ENCODE measurements around the gene WDR7.

Gene WDR7

GRCh38 chr18:56889621-56890020 is 238.5 kb downstream of the WDR7 start:
- no peak for DNase-seq (ENCODE audit: low read depth in 3 of 3)

DNA sequence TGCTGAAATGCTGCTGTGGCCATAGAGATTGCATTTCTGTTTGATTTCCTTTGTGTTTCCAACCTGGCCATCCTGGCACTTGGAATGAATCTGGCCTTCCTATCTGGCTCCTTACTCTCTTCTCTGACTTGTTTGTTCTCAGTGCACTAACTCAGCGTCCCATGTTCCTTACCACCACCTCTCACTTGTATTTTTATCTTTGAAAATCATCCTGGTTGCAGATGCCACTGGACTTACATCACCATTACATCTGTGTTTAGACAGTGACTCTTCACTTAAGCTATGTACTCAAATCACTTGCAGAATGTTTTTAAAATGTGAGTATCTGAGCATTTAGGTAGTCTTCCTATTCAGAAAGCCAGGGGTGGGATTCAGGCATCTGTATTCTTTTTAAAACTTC is 239.5 kb downstream of the WDR7 start:
- no peak for DNase-seq (ENCODE audit: low read depth in 3 of 3)

DNA sequence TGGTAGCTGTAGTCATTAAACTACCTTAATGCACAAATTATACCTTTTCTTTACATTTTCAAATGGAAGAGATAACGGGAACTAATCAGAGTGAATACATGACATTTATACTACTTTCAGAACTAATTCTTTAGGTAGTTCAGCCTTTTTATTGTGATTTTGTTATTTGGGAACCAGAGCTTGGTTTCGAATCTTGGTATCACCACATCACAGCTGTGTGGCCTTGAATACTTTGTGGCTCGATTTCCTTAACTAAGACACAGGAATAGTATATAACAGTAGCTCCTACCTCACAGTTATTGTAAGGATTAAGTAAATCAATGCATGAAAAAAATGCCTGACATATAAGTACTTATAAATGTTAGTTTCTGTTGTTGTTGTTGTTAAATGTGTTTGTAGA is 240.0 kb downstream of the WDR7 start:
- no peak for DNase-seq (ENCODE audit: low read depth in 3 of 3)

DNA sequence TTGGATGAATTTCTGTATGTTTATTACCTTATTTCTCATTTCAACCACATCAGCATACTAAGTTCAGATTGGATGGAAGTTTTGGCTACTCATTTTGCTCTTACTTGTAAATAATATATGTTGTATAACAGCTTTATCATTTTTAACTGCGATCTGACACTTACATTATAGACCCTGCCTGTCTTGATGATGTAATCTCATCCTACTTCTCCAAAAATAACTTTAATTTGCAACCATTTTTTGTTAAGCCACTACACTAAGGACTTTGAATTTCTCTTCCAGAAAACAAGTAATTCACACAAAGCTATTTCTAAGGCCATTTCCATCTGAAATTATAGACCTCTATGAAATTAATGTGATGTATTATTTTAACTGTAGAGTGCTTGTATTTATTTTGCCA is 240.7 kb downstream of the WDR7 start:
- DNase-seq (ENCODE audit: low read depth in 3 of 3): no peak

DNA sequence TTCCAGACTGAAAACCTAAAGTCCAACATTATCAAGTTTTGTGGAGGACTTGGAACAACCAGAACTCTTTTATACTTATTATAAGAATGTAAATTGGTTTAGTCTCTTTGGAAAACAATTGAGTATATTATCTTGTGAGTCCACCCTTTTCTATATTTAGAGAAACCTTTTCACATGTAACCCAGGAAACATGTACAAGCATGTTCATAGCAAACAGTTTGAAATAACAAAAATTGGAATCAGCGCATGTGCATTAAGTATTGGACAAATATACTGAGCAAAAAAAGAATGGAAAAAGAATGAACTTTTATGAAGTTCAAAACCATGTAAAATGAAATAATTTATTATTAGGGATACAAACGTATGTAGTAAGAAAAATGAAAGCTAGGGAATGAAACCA is 246.0 kb downstream of the WDR7 start:
- DNase-seq (ENCODE audit: low read depth in 3 of 3): no peak

GRCh38 chr18:56899660-56900059 is 248.5 kb downstream of the WDR7 start:
- DNase-seq (ENCODE audit: low read depth in 3 of 3): no peak

DNA sequence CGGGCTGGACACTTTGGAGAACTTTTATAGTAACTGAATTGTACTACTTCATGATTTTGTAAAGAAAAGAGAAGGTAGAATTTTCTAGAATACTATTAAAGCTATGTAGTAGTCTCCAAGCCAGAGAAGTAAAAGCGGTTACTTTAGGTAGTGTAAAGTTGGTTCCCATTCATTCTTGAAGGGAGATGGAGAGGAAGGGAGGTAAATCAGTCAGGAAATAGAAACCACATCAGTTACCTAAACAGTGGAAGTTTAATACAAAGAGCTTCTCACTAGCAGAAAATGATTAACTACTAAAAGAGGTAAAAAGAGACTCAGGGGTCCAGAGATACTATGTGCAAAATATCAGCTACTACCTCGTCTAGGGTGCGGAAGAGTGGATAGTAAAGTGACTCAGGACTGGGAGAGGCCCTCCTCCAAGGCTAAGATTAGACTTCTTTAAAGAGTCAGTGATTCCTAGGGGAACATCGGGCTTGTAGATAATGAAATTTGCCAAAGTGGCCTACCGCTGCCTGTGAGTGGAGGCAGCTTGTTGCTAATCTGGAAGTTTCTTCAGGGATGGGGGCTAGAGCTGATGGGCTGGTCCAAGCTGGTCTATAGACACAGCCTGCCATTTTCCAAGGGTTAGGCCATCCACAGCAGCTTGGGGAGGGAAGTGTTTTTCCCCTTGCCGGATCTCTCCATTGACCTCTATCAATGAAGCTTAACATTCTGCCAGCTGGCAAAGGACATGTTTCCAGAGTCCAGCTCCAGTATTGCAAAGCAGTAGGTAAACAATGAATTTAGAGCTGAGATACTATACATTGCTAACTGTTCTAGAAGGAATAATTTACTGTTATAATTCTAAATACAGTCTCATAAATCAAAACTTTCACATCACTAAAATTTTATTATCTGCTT is 249.3 kb downstream of the WDR7 start:
- no peak for DNase-seq (ENCODE audit: low read depth in 3 of 3)

- no peak for DNase-seq (ENCODE audit: low read depth in 3 of 3)
These were observed 250.8 kb downstream of the WDR7 start for GRCh38 chr18:56901919-56902318.

DNA sequence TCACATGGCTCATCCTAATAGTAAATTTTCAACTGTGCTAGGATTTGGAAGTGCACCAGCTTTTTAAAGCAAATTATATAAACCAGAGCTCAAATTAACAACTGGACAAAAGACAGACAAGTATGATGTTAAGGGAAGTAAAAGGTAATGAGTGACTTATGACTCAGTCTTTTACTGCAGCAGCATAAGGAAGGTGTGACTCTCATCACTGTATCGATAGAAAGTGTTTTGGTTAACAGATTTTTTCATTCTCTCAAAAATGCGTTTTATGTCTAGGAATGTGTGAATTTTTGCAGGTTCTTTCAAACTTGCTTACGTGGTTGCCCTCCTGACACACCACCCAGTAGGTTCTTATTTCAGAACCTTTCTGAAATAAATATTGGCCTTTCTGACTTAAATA is 251.5 kb downstream of the WDR7 start:
- DNase-seq (ENCODE audit: low read depth in 3 of 3): no peak

DNA sequence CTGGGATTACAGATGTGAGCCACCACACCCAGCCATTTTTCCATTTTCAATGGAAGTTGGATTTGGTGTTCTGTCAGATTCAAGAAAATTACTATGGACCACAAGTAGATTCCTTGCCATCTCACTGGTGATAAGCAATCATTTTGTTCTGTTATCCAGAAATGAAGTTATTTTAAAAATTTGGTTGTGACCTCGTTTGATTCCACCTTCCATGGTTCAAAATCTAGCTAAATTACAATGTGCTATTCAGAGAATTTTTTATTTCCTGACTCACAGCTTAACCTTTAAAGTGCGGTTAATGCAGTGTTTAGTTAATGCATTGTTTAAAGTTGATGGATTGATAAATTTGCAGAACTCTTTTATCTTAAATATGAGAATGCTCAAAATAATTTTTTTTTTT is 252.5 kb downstream of the WDR7 start:
- no peak for DNase-seq (ENCODE audit: low read depth in 3 of 3)

DNA sequence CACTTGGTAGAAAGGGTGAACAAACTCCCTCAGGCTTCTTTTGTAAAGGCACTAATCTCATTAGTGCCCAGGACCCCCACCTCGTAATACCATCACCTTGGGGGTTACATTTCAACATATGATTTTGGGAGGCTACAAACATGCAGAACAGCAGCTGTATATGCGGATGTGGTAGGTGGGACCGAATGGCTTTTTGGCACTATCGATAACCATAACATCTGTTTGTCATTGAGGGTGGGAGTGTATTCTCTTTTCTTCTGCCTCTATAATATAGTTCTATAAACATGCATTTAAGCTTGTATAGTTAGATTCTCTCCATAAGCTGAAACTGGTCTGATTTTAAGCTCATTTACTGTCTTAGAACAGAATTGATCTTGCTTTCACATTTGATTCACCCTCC is 256.6 kb downstream of the WDR7 start:
- DNase-seq (ENCODE audit: low read depth in 3 of 3): no peak

DNA sequence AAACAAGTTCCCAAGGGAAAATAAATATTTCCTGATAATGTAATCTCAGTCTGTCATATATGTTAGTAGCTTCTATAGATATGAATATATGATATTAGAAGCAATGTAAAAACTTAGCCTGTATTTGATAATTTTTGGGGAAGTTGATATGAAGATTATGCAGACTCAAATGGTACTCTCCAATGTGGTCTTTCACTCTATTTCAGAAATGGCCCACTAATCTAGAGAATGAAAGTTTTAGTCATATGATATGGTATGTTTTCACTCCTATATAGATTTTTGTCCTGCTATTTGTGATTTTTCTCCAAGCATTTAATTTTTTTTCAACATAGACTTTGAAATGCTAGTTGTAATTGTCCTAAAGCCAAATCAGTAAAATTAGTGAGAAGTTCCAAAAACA is 259.1 kb downstream of the WDR7 start:
- DNase-seq (ENCODE audit: low read depth in 3 of 3): no peak

DNA sequence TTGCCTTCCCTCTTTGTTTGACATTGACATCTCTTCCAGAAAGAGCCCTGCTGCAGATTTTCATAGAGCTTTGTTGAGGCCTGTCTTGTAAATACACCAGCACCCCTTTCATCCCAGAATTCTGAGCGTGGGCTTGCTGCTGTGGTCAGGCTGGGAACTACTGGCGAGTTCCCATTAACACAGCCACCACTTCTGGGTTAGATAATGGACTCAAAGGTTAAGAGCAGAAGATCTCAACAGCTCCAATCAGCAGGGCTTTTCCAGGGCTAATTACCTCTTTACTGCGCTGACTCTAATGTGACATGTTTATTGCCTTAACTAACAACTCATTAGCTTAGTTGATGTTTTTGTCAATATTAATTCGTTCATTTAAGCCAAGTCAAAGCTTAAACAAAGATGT is 259.8 kb downstream of the WDR7 start:
- no peak for DNase-seq (ENCODE audit: low read depth in 3 of 3)

DNA sequence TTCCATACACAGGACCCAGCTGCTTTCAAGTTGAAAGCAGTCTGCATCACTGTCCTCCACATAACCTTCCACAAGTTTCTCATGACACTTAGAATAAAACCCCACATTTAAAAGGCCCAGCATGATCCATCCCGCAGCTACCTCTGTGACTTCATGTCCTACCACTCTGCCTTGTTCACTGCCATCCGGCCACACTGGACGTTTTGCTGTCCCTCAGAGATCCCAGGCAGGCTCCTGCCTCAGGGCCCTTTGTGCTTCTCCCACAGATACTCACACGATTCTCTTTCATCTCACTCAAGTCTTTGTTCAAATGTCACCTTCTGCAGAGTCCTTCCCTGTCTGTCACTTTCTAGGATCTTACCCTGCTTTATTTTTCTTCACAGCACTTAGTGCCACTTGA is 262.8 kb downstream of the WDR7 start:
- no peak for DNase-seq (ENCODE audit: low read depth in 3 of 3)

DNA sequence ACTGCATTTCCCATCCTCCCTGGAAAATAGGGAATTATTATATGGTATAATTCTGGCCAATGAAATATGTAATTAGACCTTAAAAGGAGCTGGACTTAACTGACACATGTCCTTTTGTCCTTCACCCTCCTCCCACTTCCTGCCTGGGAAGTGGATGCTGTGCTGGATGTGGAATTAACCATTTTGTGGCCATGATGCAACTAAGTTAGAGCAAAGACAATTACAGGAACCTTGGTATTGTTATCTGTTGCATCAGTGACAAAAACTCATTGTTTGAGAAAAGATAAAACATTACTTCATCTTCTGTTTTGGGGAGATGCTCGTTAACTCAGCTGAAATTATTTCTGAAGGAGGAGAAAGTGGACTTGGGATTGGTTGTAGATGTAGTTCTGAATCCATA is 268.0 kb downstream of the WDR7 start:
- no peak for DNase-seq (ENCODE audit: low read depth in 3 of 3)

DNA sequence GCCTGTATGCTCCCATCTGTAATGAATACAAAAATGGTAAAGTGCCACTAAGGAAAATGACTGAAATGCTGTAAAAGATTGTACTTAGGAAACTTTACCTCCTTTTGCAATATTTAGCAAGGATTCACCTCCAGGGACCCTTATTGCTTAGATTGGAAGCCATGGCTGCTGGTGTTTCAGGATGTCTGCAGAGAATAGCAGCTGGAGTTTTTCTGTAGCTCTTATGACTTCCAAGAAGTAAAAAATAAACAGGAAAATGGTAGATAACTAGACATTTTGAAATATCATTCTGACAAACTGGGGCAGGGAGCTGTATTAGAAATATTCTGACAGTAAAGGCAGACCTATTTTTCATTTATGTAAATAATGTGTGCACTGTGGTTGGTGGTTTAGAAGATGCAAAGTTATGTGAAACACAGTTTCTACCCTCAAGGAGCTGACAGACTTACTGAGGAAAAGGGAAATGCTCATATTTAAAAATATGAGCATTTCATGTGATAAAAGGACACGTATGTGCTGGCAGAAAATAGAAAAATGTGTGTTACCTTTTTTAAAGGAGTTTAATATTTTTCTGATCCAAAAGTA is 270.8 kb downstream of the WDR7 start:
- DNase-seq (ENCODE audit: low read depth in 3 of 3): no peak

DNA sequence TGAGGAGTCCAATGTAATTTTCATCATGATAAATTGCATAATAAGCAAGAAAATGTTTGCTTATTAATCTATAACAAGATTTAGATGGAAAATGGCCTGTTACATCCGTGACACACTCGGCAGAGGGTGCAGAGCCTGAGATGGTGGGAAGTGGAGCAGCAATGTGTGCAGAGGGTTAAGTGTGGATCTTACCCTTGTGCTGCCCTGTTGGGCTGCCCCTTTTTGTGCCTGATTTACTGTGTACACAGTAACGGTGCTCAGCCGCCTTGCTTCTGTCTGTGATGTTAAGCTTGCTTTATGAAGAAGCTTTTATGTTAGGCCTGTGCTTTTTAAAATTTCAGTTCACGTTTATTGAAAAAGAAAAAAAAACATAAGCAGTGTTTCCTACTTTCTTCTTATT is 275.6 kb downstream of the WDR7 start:
- DNase-seq (ENCODE audit: low read depth in 3 of 3): no peak

DNA sequence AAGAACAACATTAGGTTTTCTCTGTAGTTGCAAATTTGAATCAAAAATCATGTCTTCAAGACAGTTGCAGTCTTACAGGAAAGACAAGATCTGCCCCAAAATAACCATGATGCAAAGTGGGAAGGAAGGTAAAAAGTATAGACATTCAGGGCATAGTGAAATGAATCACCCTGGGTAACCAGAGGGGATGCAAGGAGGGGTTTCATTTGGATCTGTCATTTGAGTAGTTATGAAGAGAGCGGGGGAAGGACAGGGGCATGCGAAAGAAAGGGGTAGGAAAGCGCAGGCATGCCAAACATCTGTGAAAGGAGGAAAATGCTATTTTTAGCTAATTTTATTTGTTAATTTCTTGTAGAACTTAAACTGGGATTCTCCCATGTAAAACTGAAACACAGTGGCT is 276.6 kb downstream of the WDR7 start:
- DNase-seq (ENCODE audit: low read depth in 3 of 3): no peak

DNA sequence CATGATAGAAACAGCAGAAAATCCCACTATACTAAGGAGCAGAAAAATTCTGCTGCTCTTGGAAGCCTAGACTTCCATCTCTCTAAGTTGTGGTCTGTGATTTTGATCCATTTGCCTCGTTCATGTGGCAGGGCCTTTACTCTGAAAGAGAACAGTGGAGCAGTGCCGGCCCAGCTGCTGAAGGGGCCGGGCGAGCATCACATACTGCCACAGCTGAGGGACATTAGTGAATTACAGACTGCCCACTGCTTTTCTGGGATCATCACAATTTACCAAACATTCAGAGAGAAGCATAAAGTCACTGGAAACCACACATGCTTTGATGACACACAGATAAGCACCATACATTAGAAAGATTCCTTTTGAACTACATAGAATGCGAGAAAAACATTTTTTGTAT is 278.7 kb downstream of the WDR7 start:
- no peak for DNase-seq (ENCODE audit: low read depth in 3 of 3)

DNA sequence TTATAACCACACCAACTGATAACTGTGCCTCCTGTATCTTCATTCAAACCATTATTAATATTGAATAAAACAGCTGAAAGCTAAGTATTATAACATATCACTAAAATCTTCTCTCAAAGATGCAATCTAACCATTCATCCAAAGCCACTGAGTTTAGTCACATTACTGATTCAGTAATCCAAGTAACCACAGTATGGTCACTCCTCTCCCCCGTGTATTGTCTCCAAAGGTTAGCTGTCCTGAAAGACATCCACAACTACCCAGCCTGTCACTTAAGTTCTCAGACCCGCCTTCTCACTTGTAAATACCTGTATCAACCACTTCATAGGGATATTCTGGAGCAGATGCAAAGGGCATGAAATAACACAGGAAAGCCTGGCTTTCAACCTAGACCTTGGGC is 282.3 kb downstream of the WDR7 start:
- DNase-seq (ENCODE audit: low read depth in 3 of 3): no peak

- DNase-seq (ENCODE audit: low read depth in 3 of 3): no peak
These were observed 283.0 kb downstream of the WDR7 start for GRCh38 chr18:56934131-56934530.

DNA sequence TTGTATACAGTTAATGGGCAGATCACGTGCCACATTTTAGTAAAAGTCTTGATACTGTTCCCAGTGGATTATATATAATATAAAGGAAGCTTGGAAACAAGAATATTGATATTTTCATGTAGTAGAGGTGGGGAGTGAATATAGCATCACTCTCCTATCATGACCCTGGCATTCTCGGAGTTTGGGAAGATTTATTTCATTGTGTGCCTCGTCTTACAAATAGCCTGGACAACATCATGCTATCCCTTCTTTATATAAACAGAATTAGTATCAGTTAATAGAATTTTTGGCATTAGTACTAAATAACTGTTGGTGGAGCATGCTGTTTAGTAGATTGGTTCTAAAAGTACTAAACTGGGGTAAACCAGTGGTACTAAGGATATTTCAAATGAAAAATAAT is 283.7 kb downstream of the WDR7 start:
- DNase-seq (ENCODE audit: low read depth in 3 of 3): no peak

DNA sequence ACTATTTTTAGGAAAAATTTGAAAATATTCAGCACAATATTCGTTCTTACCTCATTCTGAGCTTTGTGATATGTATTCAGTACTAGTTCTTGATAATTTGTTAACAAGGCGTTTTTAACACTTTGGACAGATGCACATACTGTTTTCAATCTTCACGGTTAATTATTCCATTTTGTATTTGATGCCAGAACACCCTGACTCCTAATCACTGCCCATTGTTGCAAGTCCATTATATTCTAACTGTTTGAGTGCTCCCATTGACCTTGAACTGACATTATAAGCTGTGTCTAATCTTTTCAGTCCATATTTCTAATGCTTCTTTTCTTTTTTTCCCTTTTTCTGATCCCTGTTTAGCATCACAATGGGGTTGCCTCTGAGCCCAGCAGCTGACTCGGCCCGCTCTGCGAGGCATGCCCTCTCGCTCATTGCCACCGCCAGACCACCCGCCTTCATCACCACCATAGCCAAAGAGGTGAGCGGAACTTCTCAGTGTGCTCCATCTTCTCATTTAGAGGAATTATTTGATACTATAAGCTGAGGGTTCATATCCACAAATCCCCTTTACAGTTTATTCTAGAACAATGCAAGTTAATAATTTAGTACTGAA is 284.4 kb downstream of the WDR7 start:
- DNase-seq (ENCODE audit: low read depth in 3 of 3): no peak
